ENCODE data around the gene TNFAIP8L1. TPM values are rescaled to one million over a fixed set of nuclear protein-coding genes. Genes with fewer than 3 reads are reported as not detected.

Gene TNFAIP8L1
- total and polyA plus RNA-seq, 12 donors: 2.5 to 13.4 (median 6.1) TPM

- no peak for ATAC-seq
- no peaks in the 10 kb centered on the region for H3K36me3 ChIP-seq
- TF ChIP-seq CTCF (IDR thresholded peaks at IDR 0.05): no peak
- peaks cover 7 to 71% (median 48%) of the 10 kb centered on the region in 9 donors for H3K4me1 ChIP-seq
- DNase-seq: no peak
- no peaks in the 10 kb centered on the region for H3K9me3 ChIP-seq
- H3K27me3 ChIP-seq: peaks cover 0 to 5% (median 0%) of the 10 kb centered on the region in 7 donors
- H3K27ac ChIP-seq: peak overlapping the region in 7 of 10 donors; percentile 30 to 86 (median 59)
- WGBS, 2 donors: 26 to 35% methylated on average over 13 of the region's 13 CpGs
- peak overlapping the region; percentile 39 to 63 (median 56) for H3K4me3 ChIP-seq
- intact Hi-C loops (cut with DNase I): loop anchor here (1.0 to 10.0 kb wide), 6 partner anchors 51 to 78 kb away; partner anchors contain the start of gene SEMA6B (in 6 of the 10)
Observed at GRCh38 chr19:4635754-4636116, 3.6 kb upstream of the TNFAIP8L1 start.

- Histone ChIP-seq H3K4me3 (peak overlapping the region; percentile 39 to 63 (median 56)), H3K36me3 (no peaks in the 10 kb centered on the region), H3K27me3 (peaks cover 0 to 5% (median 0%) of the 10 kb centered on the region in 7 donors), H3K4me1 (peaks cover 7 to 76% (median 52%) of the 10 kb centered on the region in 9 donors), H3K27ac (peak overlapping the region in 7 of 10 donors; percentile 30 to 86 (median 59)), H3K9me3 (no peaks in the 10 kb centered on the region)
- WGBS, 2 donors: 0% methylated on average over 43 of the region's 43 CpGs
- ATAC-seq: peak in 5 of 8 donors; percentile 3 to 32 (median 13)
- intact Hi-C loops (cut with DNase I): loop anchor here (1.0 to 10.0 kb wide), 6 partner anchors 51 to 79 kb away; partner anchors contain the start of gene SEMA6B (in 6 of the 10)
- peak; percentile 61 to 83 for DNase-seq
- peak; percentile 92 to 98 (median 96) for TF ChIP-seq CTCF (IDR thresholded peaks at IDR 0.05)
Observed at GRCh38 chr19:4636151-4636717, 3.1 kb upstream of the TNFAIP8L1 start.

- peak overlapping the region in 6 of 10 donors; percentile 50 to 86 (median 64) for H3K27ac ChIP-seq
Observed at GRCh38 chr19:4636761-4637160, 2.6 kb upstream of the TNFAIP8L1 start.

More at GRCh38 chr19:4636761-4637160, 2.6 kb upstream of the TNFAIP8L1 start:
- no peak for TF ChIP-seq CTCF (IDR thresholded peaks at IDR 0.05)
- Histone ChIP-seq H3K4me3 (peak overlapping the region in 6 of 10 donors; percentile 39 to 62 (median 56)), H3K4me1 (peaks cover 7 to 79% (median 57%) of the 10 kb centered on the region in 9 donors), H3K9me3 (no peaks in the 10 kb centered on the region), H3K27me3 (peaks cover 0 to 5% (median 0%) of the 10 kb centered on the region in 7 donors), H3K36me3 (no peaks in the 10 kb centered on the region)
- no peak for ATAC-seq
- intact Hi-C loops (cut with DNase I): loop anchor here (1.0 to 10.0 kb wide), 6 partner anchors 52 to 79 kb away; partner anchors contain the start of gene SEMA6B (in 6 of the 10)
- no peak for DNase-seq
- WGBS, 2 donors: 64 to 65% methylated on average over 8 of the region's 8 CpGs

All from heart right ventricle (tissue), 16 donors.